WTC11 (cell line): Measurements from ENCODE around the gene HYCC2.

Experiments used
- TF ChIP-seq, protein P1 (sequence below): sonication (generic); formaldehyde crosslinking; IDR thresholded peaks from 2 replicates; pipeline ENCODE4 v1.8.1; 2023; ENCODE audit warnings: mild to moderate bottlenecking, missing genetic modification reagents, moderate library complexity
- TF ChIP-seq, protein P2 (sequence below): fragments of 200-600 bp; IDR thresholded peaks from 2 replicates; pipeline ENCODE4 v1.8.0; 2022; ENCODE audit warnings: antibody characterized with exemption

GRCh38 chr2:201093573-201093972 lies 22.1 kb upstream of the HYCC2 start:
- TF ChIP-seq, protein P1, sequence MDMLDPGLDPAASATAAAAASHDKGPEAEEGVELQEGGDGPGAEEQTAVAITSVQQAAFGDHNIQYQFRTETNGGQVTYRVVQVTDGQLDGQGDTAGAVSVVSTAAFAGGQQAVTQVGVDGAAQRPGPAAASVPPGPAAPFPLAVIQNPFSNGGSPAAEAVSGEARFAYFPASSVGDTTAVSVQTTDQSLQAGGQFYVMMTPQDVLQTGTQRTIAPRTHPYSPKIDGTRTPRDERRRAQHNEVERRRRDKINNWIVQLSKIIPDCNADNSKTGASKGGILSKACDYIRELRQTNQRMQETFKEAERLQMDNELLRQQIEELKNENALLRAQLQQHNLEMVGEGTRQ (CRISPR knock-in tag) = no peak
- TF ChIP-seq, protein P2, sequence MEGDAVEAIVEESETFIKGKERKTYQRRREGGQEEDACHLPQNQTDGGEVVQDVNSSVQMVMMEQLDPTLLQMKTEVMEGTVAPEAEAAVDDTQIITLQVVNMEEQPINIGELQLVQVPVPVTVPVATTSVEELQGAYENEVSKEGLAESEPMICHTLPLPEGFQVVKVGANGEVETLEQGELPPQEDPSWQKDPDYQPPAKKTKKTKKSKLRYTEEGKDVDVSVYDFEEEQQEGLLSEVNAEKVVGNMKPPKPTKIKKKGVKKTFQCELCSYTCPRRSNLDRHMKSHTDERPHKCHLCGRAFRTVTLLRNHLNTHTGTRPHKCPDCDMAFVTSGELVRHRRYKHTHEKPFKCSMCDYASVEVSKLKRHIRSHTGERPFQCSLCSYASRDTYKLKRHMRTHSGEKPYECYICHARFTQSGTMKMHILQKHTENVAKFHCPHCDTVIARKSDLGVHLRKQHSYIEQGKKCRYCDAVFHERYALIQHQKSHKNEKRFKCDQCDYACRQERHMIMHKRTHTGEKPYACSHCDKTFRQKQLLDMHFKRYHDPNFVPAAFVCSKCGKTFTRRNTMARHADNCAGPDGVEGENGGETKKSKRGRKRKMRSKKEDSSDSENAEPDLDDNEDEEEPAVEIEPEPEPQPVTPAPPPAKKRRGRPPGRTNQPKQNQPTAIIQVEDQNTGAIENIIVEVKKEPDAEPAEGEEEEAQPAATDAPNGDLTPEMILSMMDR = no peak
